Putamen (tissue), 1 donor: ENCODE results near the gene HUS1.
"Not testable (repeated sequence)": the region's sequence is repeated elsewhere in the genome, so short reads cannot be mapped to it uniquely, and the experiment has no call there.

Source experiments
- DNase-seq: peaks from one replicate; pipeline ENCODE4 v3.0.0-alpha.2; 2016; ENCODE audit warnings: low spot score

HUS1 gene

GRCh38 chr7:47944536-47945260 is 34.7 kb downstream of the HUS1 start:
- DNase-seq = no peak

- DNase-seq = no peak
Measured at GRCh38 chr7:47943676-47944474, 35.5 kb downstream of the HUS1 start.

- DNase-seq = not testable (repeated sequence)
Measured at GRCh38 chr7:47942651-47943050, 36.8 kb downstream of the HUS1 start.

- DNase-seq = no peak
Measured at GRCh38 chr7:47942132-47942531, 37.3 kb downstream of the HUS1 start.

- DNase-seq = no peak
Measured at GRCh38 chr7:47941136-47941844, 38.1 kb downstream of the HUS1 start.

GRCh38 chr7:47940088-47941013 is 39.1 kb downstream of the HUS1 start:
- no peak for DNase-seq

GRCh38 chr7:47939425-47940036 is 39.9 kb downstream of the HUS1 start:
- no peak for DNase-seq

- DNase-seq = no peak
Measured at GRCh38 chr7:47938574-47939165, 40.7 kb downstream of the HUS1 start.

- no peak for DNase-seq
Measured at GRCh38 chr7:47937711-47938573, 41.5 kb downstream of the HUS1 start.

GRCh38 chr7:47937065-47937687 is 42.2 kb downstream of the HUS1 start:
- no peak for DNase-seq

GRCh38 chr7:47936323-47936722 is 43.1 kb downstream of the HUS1 start:
- no peak for DNase-seq

- no peak for DNase-seq
Measured at GRCh38 chr7:47935336-47935735, 44.1 kb downstream of the HUS1 start.

- DNase-seq = no peak
Measured at GRCh38 chr7:47934831-47935230, 44.6 kb downstream of the HUS1 start.

GRCh38 chr7:47933215-47933614 is 46.2 kb downstream of the HUS1 start:
- no peak for DNase-seq

GRCh38 chr7:47932466-47933037 is 46.9 kb downstream of the HUS1 start:
- no peak for DNase-seq

GRCh38 chr7:47932016-47932415 is 47.4 kb downstream of the HUS1 start:
- DNase-seq = no peak

GRCh38 chr7:47931005-47932004 is 48.1 kb downstream of the HUS1 start:
- DNase-seq = no peak

GRCh38 chr7:47924266-47924665 is 55.1 kb downstream of the HUS1 start:
- no peak for DNase-seq
